ENCODE measurements around the gene PNRC1.
"Not testable (repeated sequence)": the region's sequence is repeated elsewhere in the genome, so short reads cannot be mapped to it uniquely, and the experiment has no call there.

Gene PNRC1

GRCh38 chr6:89058627-89059026 is 21.9 kb upstream of the PNRC1 start:
- DNase-seq (ENCODE audit: extremely low read depth in 1 of 2, low read depth in 1 of 2): no peak

GRCh38 chr6:89059227-89059626 is 21.3 kb upstream of the PNRC1 start:
- no peak for DNase-seq (ENCODE audit: extremely low read depth in 1 of 2, low read depth in 1 of 2)

- DNase-seq (ENCODE audit: extremely low read depth in 1 of 2, low read depth in 1 of 2): no peak
These were observed 16.7 kb upstream of the PNRC1 start for GRCh38 chr6:89063881-89064280.

- DNase-seq (ENCODE audit: extremely low read depth in 1 of 2, low read depth in 1 of 2): not testable (repeated sequence)
These were observed 15.6 kb upstream of the PNRC1 start for GRCh38 chr6:89064931-89065330.

- not testable (repeated sequence) for DNase-seq (ENCODE audit: extremely low read depth in 1 of 2, low read depth in 1 of 2)
These were observed 14.4 kb upstream of the PNRC1 start for GRCh38 chr6:89066121-89066520.

GRCh38 chr6:89066940-89067646 is 13.5 kb upstream of the PNRC1 start:
- no peak for DNase-seq (ENCODE audit: extremely low read depth in 1 of 2, low read depth in 1 of 2)

GRCh38 chr6:89067796-89068195 is 12.8 kb upstream of the PNRC1 start:
- no peak for DNase-seq (ENCODE audit: extremely low read depth in 1 of 2, low read depth in 1 of 2)

GRCh38 chr6:89068695-89069094 is 11.9 kb upstream of the PNRC1 start:
- DNase-seq (ENCODE audit: extremely low read depth in 1 of 2, low read depth in 1 of 2): no peak

GRCh38 chr6:89069536-89070163 is 10.9 kb upstream of the PNRC1 start:
- no peak for DNase-seq (ENCODE audit: extremely low read depth in 1 of 2, low read depth in 1 of 2)

GRCh38 chr6:89071036-89071435 is 9.5 kb upstream of the PNRC1 start:
- DNase-seq (ENCODE audit: extremely low read depth in 1 of 2, low read depth in 1 of 2): no peak

GRCh38 chr6:89073014-89073620 is 7.4 kb upstream of the PNRC1 start:
- no peak for DNase-seq (ENCODE audit: extremely low read depth in 1 of 2, low read depth in 1 of 2)

- DNase-seq (ENCODE audit: extremely low read depth in 1 of 2, low read depth in 1 of 2): no peak
These were observed 6.7 kb upstream of the PNRC1 start for GRCh38 chr6:89073840-89074239.

- peak; percentile 22 to 40 for DNase-seq (ENCODE audit: extremely low read depth in 1 of 2, low read depth in 1 of 2)
These were observed 878 bp upstream of the PNRC1 start for GRCh38 chr6:89079511-89080234.

- no peak for DNase-seq (ENCODE audit: extremely low read depth in 1 of 2, low read depth in 1 of 2)
These were observed 525 bp downstream of the PNRC1 start for GRCh38 chr6:89081129-89081422.

- DNase-seq (ENCODE audit: extremely low read depth in 1 of 2, low read depth in 1 of 2): peak; percentile 98 to 100
These were observed 1.1 kb downstream of the PNRC1 start for GRCh38 chr6:89081423-89082322.

GRCh38 chr6:89082486-89082891 is 1.9 kb downstream of the PNRC1 start:
- DNase-seq (ENCODE audit: extremely low read depth in 1 of 2, low read depth in 1 of 2): no peak

- no peak for DNase-seq (ENCODE audit: extremely low read depth in 1 of 2, low read depth in 1 of 2)
These were observed 4.0 kb downstream of the PNRC1 start for GRCh38 chr6:89084542-89084941.

- DNase-seq (ENCODE audit: extremely low read depth in 1 of 2, low read depth in 1 of 2): no peak
These were observed 4.4 kb downstream of the PNRC1 start for GRCh38 chr6:89084954-89085353.

GRCh38 chr6:89085409-89086205 is 5.1 kb downstream of the PNRC1 start:
- no peak for DNase-seq (ENCODE audit: extremely low read depth in 1 of 2, low read depth in 1 of 2)

- DNase-seq (ENCODE audit: extremely low read depth in 1 of 2, low read depth in 1 of 2): no peak
These were observed 7.3 kb downstream of the PNRC1 start for GRCh38 chr6:89087881-89088280.

All from activated CD8-positive, alpha-beta memory T cell treated with anti-CD3 and anti-CD28 coated beads for 1 hour (primary cell).